Astrocyte (in vitro differentiated cells and primary cell): ENCODE measurements around the gene CDK14. TPM values are rescaled to one million over a fixed set of nuclear protein-coding genes. Genes with fewer than 3 reads are reported as not detected.

ENCODE experiments used
- DNase-seq: peaks from one replicate; pipeline ENCODE4 v3.0.0-alpha.2; 2010; ENCODE audit warnings: low read depth
- FAIRE-seq: peaks from 2 replicates; lab custom pipeline; 2011; peaks lifted over from hg19 to GRCh38; lab: Jason Lieb, UNC
- H2AFZ ChIP-seq: 2 replicates; pipeline ENCODE4 v1.6.0; 2012; ENCODE audit warnings: low read depth, low read length, inconsistent platforms
- H3K27ac ChIP-seq: 2 replicates; pipeline ENCODE4 v1.5.1; 2011; ENCODE audit warnings: low read depth, low read length, inconsistent platforms
- H3K27me3 ChIP-seq: 2 replicates; pipeline ENCODE4 v1.6.0; 2011; ENCODE audit warnings: low read length, inconsistent platforms; ENCODE audit not compliant: insufficient read depth
- H3K36me3 ChIP-seq: 2 replicates; pipeline ENCODE4 v1.5.1; 2011; ENCODE audit warnings: low read length, inconsistent platforms; ENCODE audit not compliant: insufficient read depth
- H3K4me1 ChIP-seq: 2 replicates; pipeline ENCODE4 v1.5.1; 2011; ENCODE audit warnings: low read length, inconsistent platforms; ENCODE audit not compliant: insufficient read depth
- H3K4me2 ChIP-seq: 2 replicates; pipeline ENCODE4 v1.6.0; 2012; ENCODE audit warnings: low read length, inconsistent platforms
- H3K4me3 ChIP-seq: 2 replicates; pipeline ENCODE4 v1.5.1; 2011; ENCODE audit warnings: low read depth, mild to moderate bottlenecking, low read length, inconsistent platforms; ENCODE audit not compliant: insufficient read depth
- H3K79me2 ChIP-seq: 2 replicates; pipeline ENCODE4 v1.6.0; 2012; ENCODE audit warnings: mild to moderate bottlenecking, low read length, inconsistent platforms; ENCODE audit not compliant: insufficient read depth
- H3K9ac ChIP-seq: 2 replicates; pipeline ENCODE4 v1.6.0; 2012; ENCODE audit warnings: mild to moderate bottlenecking, low read length, inconsistent platforms
- H3K9me3 ChIP-seq: 2 replicates; pipeline ENCODE4 v1.5.1; 2012; ENCODE audit warnings: low read depth, mild to moderate bottlenecking, low read length, inconsistent platforms; ENCODE audit not compliant: insufficient read depth
- H4K20me1 ChIP-seq: 2 replicates; pipeline ENCODE4 v1.6.0; 2012; ENCODE audit warnings: low read length, inconsistent platforms; ENCODE audit not compliant: insufficient read depth
- H3K27ac Mint-ChIP-seq: one replicate; pipeline ENCODE4 v1.8.0; 2021; ENCODE audit warnings: mild to moderate bottlenecking, mixed read lengths; ENCODE audit not compliant: unreplicated experiment
- H3K27me3 Mint-ChIP-seq: one replicate; pipeline ENCODE4 v1.8.0; 2021; ENCODE audit warnings: low read depth, mixed read lengths; ENCODE audit not compliant: unreplicated experiment
- H3K36me3 Mint-ChIP-seq: one replicate; pipeline ENCODE4 v1.8.0; 2021; ENCODE audit warnings: low read depth, mixed read lengths; ENCODE audit not compliant: unreplicated experiment
- H3K4me1 Mint-ChIP-seq: one replicate; pipeline ENCODE4 v1.8.0; 2021; ENCODE audit warnings: low read depth, mixed read lengths; ENCODE audit not compliant: unreplicated experiment
- H3K4me3 Mint-ChIP-seq: one replicate; pipeline ENCODE4 v1.8.0; 2021; ENCODE audit warnings: mild to moderate bottlenecking, moderate library complexity, mixed read lengths; ENCODE audit not compliant: unreplicated experiment
- H3K9me3 Mint-ChIP-seq: one replicate; pipeline ENCODE4 v1.8.0; 2021; ENCODE audit warnings: mild to moderate bottlenecking, mixed read lengths; ENCODE audit not compliant: unreplicated experiment
- CTCF ChIP-seq: IDR thresholded peaks from 2 replicates; pipeline ENCODE4 v1.5.1; 2011; ENCODE audit warnings: low read depth, mild to moderate bottlenecking, inconsistent platforms, low read length, moderate library complexity; ENCODE audit not compliant: insufficient read depth
- EZH2 ChIP-seq: IDR thresholded peaks from 2 replicates; pipeline ENCODE4 v1.6.1; 2012; ENCODE audit warnings: mild to moderate bottlenecking, low read length, inconsistent platforms; ENCODE audit not compliant: insufficient read depth
- total RNA-seq: library from RNA; stranded (reverse); gene quantifications from 2 replicates; pipeline ENCODE4 v1.2.1, GENCODE V29; 2021

The CDK14 gene
- total RNA-seq, 1 donor from 2014 or later: 30.2 TPM

DNA sequence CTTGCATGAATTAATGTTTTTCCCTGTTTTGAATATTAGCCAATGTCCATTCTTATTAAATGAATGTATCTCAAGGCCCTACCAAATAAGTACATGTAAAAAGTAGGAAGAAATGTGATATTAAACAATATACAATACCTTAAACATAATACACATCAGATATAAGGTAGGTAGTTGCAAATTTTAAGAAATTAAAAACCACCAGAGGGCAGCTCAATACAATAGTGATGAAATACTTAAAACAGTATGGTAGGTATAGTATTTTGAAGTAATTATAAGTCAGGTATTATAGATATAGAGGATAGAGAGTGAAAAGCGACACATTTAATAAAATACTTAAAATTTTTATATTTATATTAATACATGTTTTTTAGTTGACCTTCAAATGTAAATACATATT, 43.6 kb upstream of the CDK14 start:
- Histone ChIP-seq H4K20me1 (no peaks in the 10 kb centered on the region), H3K27ac (no peak overlapping the region), H3K9me3 (peaks cover 2% of the 10 kb centered on the region), H2AFZ (no peak overlapping the region), H3K4me3 (no peak overlapping the region), H3K27me3 (no peaks in the 10 kb centered on the region), H3K9ac (no peak overlapping the region), H3K36me3 (no peaks in the 10 kb centered on the region), H3K79me2 (no peaks in the 10 kb centered on the region), H3K4me2 (no peak overlapping the region), H3K4me1 (no peaks in the 10 kb centered on the region)
- Mint-ChIP-seq H3K4me1 (no peaks in the 10 kb centered on the region), H3K4me3 (no peak overlapping the region), H3K9me3 (peaks cover 3% of the 10 kb centered on the region), H3K27me3 (peaks cover 2% of the 10 kb centered on the region), H3K27ac (no peak overlapping the region), H3K36me3 (no peaks in the 10 kb centered on the region)
- no peak for FAIRE-seq
- DNase-seq: no peak
- TF ChIP-seq CTCF (no peak), EZH2 (no peak)

DNA sequence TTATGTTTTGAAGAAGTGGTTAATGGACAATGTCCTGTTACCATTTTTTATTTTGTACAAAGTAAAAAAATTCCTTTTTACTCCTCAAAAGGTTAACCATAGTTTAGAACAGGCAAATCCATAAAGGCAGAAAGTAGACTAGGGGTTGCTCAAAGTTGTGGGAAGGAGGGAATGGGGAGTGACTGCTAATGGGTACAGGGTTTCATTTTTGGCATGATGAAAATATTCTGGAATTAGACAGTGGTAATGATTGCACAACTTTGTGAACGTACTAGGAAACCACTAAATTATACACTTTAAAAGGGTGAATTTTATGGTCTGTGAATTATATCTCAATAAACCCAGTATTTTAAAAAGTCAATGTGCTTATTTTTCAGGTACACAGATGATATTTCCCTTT, 35.4 kb upstream of the CDK14 start:
- no peak overlapping the region for H3K27ac Mint-ChIP-seq
- no peak overlapping the region for H3K4me3 Mint-ChIP-seq
- Histone ChIP-seq H3K27me3 (no peaks in the 10 kb centered on the region), H3K9ac (no peak overlapping the region), H2AFZ (no peak overlapping the region), H3K4me3 (no peak overlapping the region), H3K4me2 (no peak overlapping the region), H4K20me1 (no peaks in the 10 kb centered on the region), H3K79me2 (no peaks in the 10 kb centered on the region), H3K4me1 (no peaks in the 10 kb centered on the region), H3K36me3 (no peaks in the 10 kb centered on the region), H3K27ac (no peak overlapping the region), H3K9me3 (no peaks in the 10 kb centered on the region)
- TF ChIP-seq EZH2 (no peak), CTCF (no peak)
- H3K27me3 Mint-ChIP-seq: peaks cover 4% of the 10 kb centered on the region
- peaks cover 2% of the 10 kb centered on the region for H3K9me3 Mint-ChIP-seq
- FAIRE-seq (no peak), DNase-seq (peak; percentile 71)
- H3K36me3 Mint-ChIP-seq: no peaks in the 10 kb centered on the region
- no peaks in the 10 kb centered on the region for H3K4me1 Mint-ChIP-seq

DNA sequence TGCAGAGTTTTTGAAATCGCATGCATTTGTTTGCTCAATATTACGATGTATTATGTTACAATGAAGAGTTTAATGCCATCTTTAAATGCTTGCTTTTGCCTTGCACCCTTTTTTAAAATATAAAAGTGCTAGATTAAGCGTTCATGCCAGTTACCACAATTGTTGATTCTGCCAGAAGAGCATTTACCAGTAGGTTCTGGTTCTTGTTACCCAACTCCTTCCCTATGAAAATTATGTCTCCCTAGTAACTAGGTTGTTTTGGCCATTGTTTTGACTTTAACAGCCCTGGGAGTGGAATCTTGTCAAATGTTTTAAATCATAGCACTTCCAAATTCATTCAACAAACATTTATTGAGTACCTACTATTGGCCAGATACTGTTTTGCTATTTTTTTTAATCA, 32.8 kb upstream of the CDK14 start:
- Mint-ChIP-seq H3K9me3 (no peaks in the 10 kb centered on the region), H3K4me1 (no peaks in the 10 kb centered on the region), H3K36me3 (no peaks in the 10 kb centered on the region), H3K27ac (no peak overlapping the region), H3K4me3 (no peak overlapping the region), H3K27me3 (no peaks in the 10 kb centered on the region)
- no peak overlapping the region for H3K27ac ChIP-seq
- no peaks in the 10 kb centered on the region for H3K4me1 ChIP-seq
- DNase-seq (no peak), FAIRE-seq (no peak)
- H3K4me2 ChIP-seq: no peak overlapping the region
- no peaks in the 10 kb centered on the region for H3K36me3 ChIP-seq
- H4K20me1 ChIP-seq: no peaks in the 10 kb centered on the region
- no peaks in the 10 kb centered on the region for H3K27me3 ChIP-seq
- TF ChIP-seq CTCF (no peak), EZH2 (no peak)
- H2AFZ ChIP-seq: no peak overlapping the region
- H3K9me3 ChIP-seq: no peaks in the 10 kb centered on the region
- H3K9ac ChIP-seq: no peak overlapping the region
- H3K4me3 ChIP-seq: no peak overlapping the region
- H3K79me2 ChIP-seq: no peaks in the 10 kb centered on the region
